Mammary epithelial cell (primary cell): ENCODE results near the gene PCSK5.

Experiments
- EZH2 ChIP-seq: IDR thresholded peaks from 2 replicates; pipeline ENCODE4 v1.6.1; 2012; ENCODE audit warnings: low read length, inconsistent platforms, borderline replicate concordance
- TF ChIP-seq, protein P1 (sequence below), 2 donors: IDR thresholded peaks in 1 of 2; conservative IDR thresholded peaks in 1 of 2; 2 replicates each; pipeline ENCODE4 v1.5.1; 2011 to 2012; ENCODE audit warnings: inconsistent platforms in 2 of 2, low read length in 2 of 2, mild to moderate bottlenecking in 2 of 2, control low read depth in 1 of 2, low read depth in 1 of 2; ENCODE audit not compliant: insufficient read depth in 1 of 2; ENCODE audit errors: extremely low read depth in 1 of 2

GRCh38 chr9:76159293-76159926 is 268.9 kb downstream of the PCSK5 start:
- TF ChIP-seq, protein P1, sequence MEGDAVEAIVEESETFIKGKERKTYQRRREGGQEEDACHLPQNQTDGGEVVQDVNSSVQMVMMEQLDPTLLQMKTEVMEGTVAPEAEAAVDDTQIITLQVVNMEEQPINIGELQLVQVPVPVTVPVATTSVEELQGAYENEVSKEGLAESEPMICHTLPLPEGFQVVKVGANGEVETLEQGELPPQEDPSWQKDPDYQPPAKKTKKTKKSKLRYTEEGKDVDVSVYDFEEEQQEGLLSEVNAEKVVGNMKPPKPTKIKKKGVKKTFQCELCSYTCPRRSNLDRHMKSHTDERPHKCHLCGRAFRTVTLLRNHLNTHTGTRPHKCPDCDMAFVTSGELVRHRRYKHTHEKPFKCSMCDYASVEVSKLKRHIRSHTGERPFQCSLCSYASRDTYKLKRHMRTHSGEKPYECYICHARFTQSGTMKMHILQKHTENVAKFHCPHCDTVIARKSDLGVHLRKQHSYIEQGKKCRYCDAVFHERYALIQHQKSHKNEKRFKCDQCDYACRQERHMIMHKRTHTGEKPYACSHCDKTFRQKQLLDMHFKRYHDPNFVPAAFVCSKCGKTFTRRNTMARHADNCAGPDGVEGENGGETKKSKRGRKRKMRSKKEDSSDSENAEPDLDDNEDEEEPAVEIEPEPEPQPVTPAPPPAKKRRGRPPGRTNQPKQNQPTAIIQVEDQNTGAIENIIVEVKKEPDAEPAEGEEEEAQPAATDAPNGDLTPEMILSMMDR (conservative IDR thresholded peaks at IDR 0.05 in 1 of 2, IDR thresholded peaks at IDR 0.05 in 1 of 2; ENCODE audit: extremely low read depth in 1 of 2, insufficient read depth in 1 of 2, low read depth in 1 of 2, low read length in 2 of 2), result no peak
- TF ChIP-seq EZH2, result no peak
